Measurements from ENCODE around the gene NOL4L. TPM values are rescaled to one million over a fixed set of nuclear protein-coding genes. Genes with fewer than 3 reads are reported as not detected.

Gene NOL4L
- total RNA-seq, 2 experiments from 2014 or later, result 53.1 to 55.6 TPM

GRCh38 chr20:32609111-32609773 is 24.1 kb upstream of the NOL4L start:
- Mint-ChIP-seq H3K27ac (no peak overlapping the region), H3K4me1 (ENCODE audit: low read depth) (peaks cover 17% of the 10 kb centered on the region)
- CTCF ChIA-PET, result no interaction called here

GRCh38 chr20:32608664-32609015 is 23.5 kb upstream of the NOL4L start:
- no peaks in the 10 kb centered on the region for H3K36me3 Mint-ChIP-seq (ENCODE audit: low read depth)
- H3K27me3 Mint-ChIP-seq, result no peaks in the 10 kb centered on the region
- Histone ChIP-seq H3K27me3 (ENCODE audit: control insufficient read depth in 1 of 2, insufficient read depth in 2 of 2, low read length in 2 of 2) (no peaks in the 10 kb centered on the region), H3K27ac (ENCODE audit: low read depth in 1 of 2, low read length in 2 of 2) (no peak overlapping the region), H3K36me3 (ENCODE audit: insufficient read depth, low read length) (no peaks in the 10 kb centered on the region), H3K4me1 (ENCODE audit: insufficient read depth, low read length) (peaks cover 9% of the 10 kb centered on the region), H3K9me3 (ENCODE audit: control insufficient read depth in 1 of 2, insufficient read depth in 1 of 2, low read length in 2 of 2) (no peaks in the 10 kb centered on the region), H3K4me3 (ENCODE audit: low read length) (no peak overlapping the region)
- CTCF ChIA-PET, result no interaction called here
- no peak for TF ChIP-seq CTCF (IDR thresholded peaks at IDR 0.05)
- H3K4me3 Mint-ChIP-seq, result no peak overlapping the region
- ATAC-seq (ENCODE audit: poor library complexity) (no peak), DNase-seq (no peak)
- peaks cover 17% of the 10 kb centered on the region for H3K4me1 Mint-ChIP-seq (ENCODE audit: low read depth)
- H3K27ac Mint-ChIP-seq, result no peak overlapping the region
- intact Hi-C loops (cut with DNase I, micrococcal nuclease), result no loop called here
- H3K9me3 Mint-ChIP-seq, result no peaks in the 10 kb centered on the region
- POLR2A ChIA-PET, result no interaction called here

More at GRCh38 chr20:32609111-32609773, 24.1 kb upstream of the NOL4L start:
- Histone ChIP-seq H3K27ac (ENCODE audit: low read depth in 1 of 2, low read length in 2 of 2) (no peak overlapping the region), H3K4me1 (ENCODE audit: insufficient read depth, low read length) (peaks cover 9% of the 10 kb centered on the region), H3K36me3 (ENCODE audit: insufficient read depth, low read length) (no peaks in the 10 kb centered on the region), H3K27me3 (ENCODE audit: control insufficient read depth in 1 of 2, insufficient read depth in 2 of 2, low read length in 2 of 2) (no peaks in the 10 kb centered on the region), H3K4me3 (ENCODE audit: low read length) (no peak overlapping the region), H3K9me3 (ENCODE audit: control insufficient read depth in 1 of 2, insufficient read depth in 1 of 2, low read length in 2 of 2) (no peaks in the 10 kb centered on the region)
- H3K4me3 Mint-ChIP-seq, result no peak overlapping the region
- no peak for TF ChIP-seq CTCF (IDR thresholded peaks at IDR 0.05)
- no peaks in the 10 kb centered on the region for H3K27me3 Mint-ChIP-seq
- POLR2A ChIA-PET, result no interaction called here
- intact Hi-C loops (cut with DNase I, micrococcal nuclease), result no loop called here
- DNase-seq, result no peak
- no peaks in the 10 kb centered on the region for H3K36me3 Mint-ChIP-seq (ENCODE audit: low read depth)
- no peaks in the 10 kb centered on the region for H3K9me3 Mint-ChIP-seq
- ATAC-seq (ENCODE audit: poor library complexity), result no peak

GRCh38 chr20:32607727-32608663 is 22.9 kb upstream of the NOL4L start:
- no peak for DNase-seq
- no peak overlapping the region for H3K27ac ChIP-seq (ENCODE audit: low read depth in 1 of 2, low read length in 2 of 2)
- H3K9me3 Mint-ChIP-seq, result no peaks in the 10 kb centered on the region
- no peak overlapping the region for H3K4me3 ChIP-seq (ENCODE audit: low read length)
- no peak for ATAC-seq (ENCODE audit: poor library complexity)
- peaks cover 17% of the 10 kb centered on the region for H3K4me1 Mint-ChIP-seq (ENCODE audit: low read depth)
- H3K36me3 Mint-ChIP-seq (ENCODE audit: low read depth), result no peaks in the 10 kb centered on the region
- ChIA-PET POLR2A (no interaction called here), CTCF (no interaction called here)
- TF ChIP-seq CTCF (IDR thresholded peaks at IDR 0.05), result no peak
- no peaks in the 10 kb centered on the region for H3K27me3 Mint-ChIP-seq
- no peaks in the 10 kb centered on the region for H3K36me3 ChIP-seq (ENCODE audit: insufficient read depth, low read length)
- intact Hi-C loops (cut with DNase I, micrococcal nuclease), result no loop called here
- no peaks in the 10 kb centered on the region for H3K9me3 ChIP-seq (ENCODE audit: control insufficient read depth in 1 of 2, insufficient read depth in 1 of 2, low read length in 2 of 2)
- no peak overlapping the region for H3K27ac Mint-ChIP-seq
- no peaks in the 10 kb centered on the region for H3K27me3 ChIP-seq (ENCODE audit: control insufficient read depth in 1 of 2, insufficient read depth in 2 of 2, low read length in 2 of 2)
- no peak overlapping the region for H3K4me3 Mint-ChIP-seq
- peaks cover 9% of the 10 kb centered on the region for H3K4me1 ChIP-seq (ENCODE audit: insufficient read depth, low read length)
